Uterus (tissue), 4 donors: ENCODE data around the gene MYADML2. TPM values are rescaled to one million over a fixed set of nuclear protein-coding genes. Genes with fewer than 3 reads are reported as not detected.

Experiments
- total RNA-seq, 4 donors: library from RNA; depleted of rRNA in 3 of 4; stranded (reverse); fragments of >200 nt in 3 of 4; gene quantifications; one replicate each; pipeline versions ENCODE4 v1.1.0 to v1.2.4, GENCODE V29; 2014 to 2023
- donor health status: DM: yes; HTN: yes; CAD: no.

The MYADML2 gene
- total RNA-seq, 4 donors from 2014 or later: not detected

Other genes starting within 250 kb of the MYADML2 start
- gene MRPL12, start 243.9 kb downstream of the MYADML2 start, total RNA-seq: 10 to 100 TPM in 2 of 4 donors, 1 to 10 TPM in 1, under 1 TPM in 1; 0.77 to 72.9 (median 19.5) TPM
- 10 to 100 TPM in 1 of 4 donors, 1 to 10 TPM in 2, not detected in 1; 5.6 to 11.3 (median 7.6) TPM for gene SLC25A10, start 234.9 kb downstream of the MYADML2 start, total RNA-seq
- not detected for gene GCGR, start 143.1 kb downstream of the MYADML2 start, total RNA-seq
- 10 to 100 TPM; 30.5 to 92.6 (median 61.3) TPM for gene MCRIP1, start 113.9 kb downstream of the MYADML2 start, total RNA-seq
- 1 to 10 TPM in 1 of 4 donors, not detected in 3; 1.6 TPM for gene PPP1R27, start 112.2 kb downstream of the MYADML2 start, total RNA-seq
- 100 to 1,000 TPM; 199 to 504 (median 304) TPM for gene P4HB, start 86.7 kb downstream of the MYADML2 start, total RNA-seq
- 100 to 1,000 TPM in 1 of 4 donors, 10 to 100 TPM in 3; 31.2 to 350 (median 55.1) TPM for gene ARHGDIA, start 75.9 kb downstream of the MYADML2 start, total RNA-seq
- gene ALYREF, start 55.6 kb downstream of the MYADML2 start, total RNA-seq: 10 to 100 TPM in 3 of 4 donors, 1 to 10 TPM in 1; 3.2 to 82.1 (median 34.5) TPM
- 10 to 100 TPM; 45.9 to 72.6 (median 61.5) TPM for gene ANAPC11, start 55.5 kb downstream of the MYADML2 start, total RNA-seq
- 1 to 10 TPM in 2 of 4 donors, not detected in 2; 2.0 to 2.1 TPM for gene NPB, start 45.0 kb downstream of the MYADML2 start, total RNA-seq
- 10 to 100 TPM in 3 of 4 donors, 1 to 10 TPM in 1; 4.1 to 27.7 (median 18.8) TPM for gene PCYT2, start 35.8 kb downstream of the MYADML2 start, total RNA-seq
- gene SIRT7, start 29.1 kb downstream of the MYADML2 start, total RNA-seq: 10 to 100 TPM in 3 of 4 donors, under 1 TPM in 1; 0.77 to 87.1 (median 14.6) TPM
- 10 to 100 TPM in 3 of 4 donors, 1 to 10 TPM in 1; 9.7 to 23.1 (median 12.7) TPM for gene MAFG, start 19.5 kb downstream of the MYADML2 start, total RNA-seq
- 10 to 100 TPM in 2 of 4 donors, 1 to 10 TPM in 2; 4.2 to 81.5 (median 8.1) TPM for gene PYCR1, start 9.9 kb downstream of the MYADML2 start, total RNA-seq
- gene NOTUM, start 14.0 kb upstream of the MYADML2 start, total RNA-seq: 1 to 10 TPM in 1 of 4 donors, not detected in 3; 5.0 TPM
- gene ASPSCR1, start 30.4 kb upstream of the MYADML2 start, total RNA-seq: 10 to 100 TPM in 2 of 4 donors, 1 to 10 TPM in 2; 3.5 to 34.2 (median 13.6) TPM
- gene CENPX, start 75.6 kb upstream of the MYADML2 start, total RNA-seq: 100 to 1,000 TPM in 1 of 4 donors, 10 to 100 TPM in 3; 26.7 to 212 (median 49.8) TPM
- gene LRRC45, start 76.1 kb upstream of the MYADML2 start, total RNA-seq: 10 to 100 TPM in 1 of 4 donors, 1 to 10 TPM in 2, under 1 TPM in 1; 0.29 to 14.2 (median 5.3) TPM
- 1 to 10 TPM in 1 of 4 donors, under 1 TPM in 1, not detected in 2; 0.91 to 8.4 TPM for gene RAC3, start 84.4 kb upstream of the MYADML2 start, total RNA-seq
- gene DCXR, start 90.5 kb upstream of the MYADML2 start, total RNA-seq: 100 to 1,000 TPM in 1 of 4 donors, 10 to 100 TPM in 3; 23.8 to 125 (median 67.5) TPM
- 10 to 100 TPM; 11.8 to 33.7 (median 23.3) TPM for gene RFNG, start 104.6 kb upstream of the MYADML2 start, total RNA-seq
- 100 to 1,000 TPM in 1 of 4 donors, 10 to 100 TPM in 3; 76.0 to 326 (median 85.6) TPM for gene GPS1, start 104.7 kb upstream of the MYADML2 start, total RNA-seq
- gene DUS1L, start 118.6 kb upstream of the MYADML2 start, total RNA-seq: 10 to 100 TPM; 30.2 to 70.6 (median 46.5) TPM
- 10 to 100 TPM in 2 of 4 donors, 1 to 10 TPM in 2; 5.3 to 59.4 (median 23.4) TPM for gene FASN, start 151.0 kb upstream of the MYADML2 start, total RNA-seq